OCI-M2 (cell line): ENCODE data around the gene PHF2.

ENCODE experiments used
- DNase-seq: peaks from one replicate; lab custom pipeline; 2025; ENCODE audit not compliant: unreplicated experiment; lab: John Stamatoyannopoulos, UW

PHF2 gene

DNA sequence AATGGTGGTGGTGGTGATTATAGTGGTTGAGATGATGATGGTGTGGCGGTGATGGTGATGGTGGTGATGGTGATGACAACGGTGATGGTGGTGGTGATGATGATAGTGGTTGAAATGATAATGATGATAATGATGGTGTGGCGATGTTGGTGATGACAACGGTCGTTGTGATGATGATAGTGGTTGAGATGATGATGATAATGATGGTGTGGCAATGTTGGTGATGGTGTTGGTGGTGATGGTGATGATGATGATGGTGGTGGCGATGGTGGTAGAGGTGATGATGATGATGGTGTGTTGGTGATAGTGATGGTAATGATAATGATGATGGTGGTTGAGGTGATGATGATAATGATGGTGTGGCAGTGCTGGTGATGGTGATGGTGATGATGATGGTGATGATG, 48.0 kb downstream of the PHF2 start:
- DNase-seq, result no peak

GRCh38 chr9:93624977-93625376, 48.6 kb downstream of the PHF2 start:
- no peak for DNase-seq

GRCh38 chr9:93629920-93630319, 53.5 kb downstream of the PHF2 start:
- DNase-seq, result no peak

DNA sequence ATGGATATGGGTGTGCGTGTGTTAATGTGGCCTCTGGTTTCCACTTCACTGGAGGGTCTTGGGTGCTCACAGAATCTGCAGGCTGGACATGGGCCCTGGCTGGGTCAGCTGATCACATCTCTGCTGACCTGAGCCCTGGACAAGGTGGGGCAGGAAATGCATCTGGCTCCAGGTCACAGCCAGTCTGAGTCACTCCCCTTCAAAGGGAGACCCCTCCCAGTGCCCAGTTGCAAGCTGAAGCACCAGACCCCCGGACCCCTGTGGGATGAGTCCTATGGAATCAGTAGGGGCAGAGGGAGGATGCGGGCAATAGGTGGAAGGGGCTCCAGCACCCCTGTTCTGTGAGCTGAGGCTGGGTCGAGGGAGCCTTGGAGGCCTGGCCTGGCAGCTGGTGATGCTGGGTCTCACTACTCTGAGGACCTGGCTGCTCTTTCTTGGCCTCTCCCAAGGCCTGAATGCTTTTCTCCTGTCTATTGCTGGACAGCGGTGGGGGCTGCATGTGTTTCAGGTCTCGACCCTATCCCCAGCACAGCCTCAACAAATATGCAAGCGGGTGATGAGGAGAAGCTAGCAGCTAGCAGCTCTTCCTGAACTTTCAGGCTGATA, 54.5 kb downstream of the PHF2 start:
- no peak for DNase-seq

DNA sequence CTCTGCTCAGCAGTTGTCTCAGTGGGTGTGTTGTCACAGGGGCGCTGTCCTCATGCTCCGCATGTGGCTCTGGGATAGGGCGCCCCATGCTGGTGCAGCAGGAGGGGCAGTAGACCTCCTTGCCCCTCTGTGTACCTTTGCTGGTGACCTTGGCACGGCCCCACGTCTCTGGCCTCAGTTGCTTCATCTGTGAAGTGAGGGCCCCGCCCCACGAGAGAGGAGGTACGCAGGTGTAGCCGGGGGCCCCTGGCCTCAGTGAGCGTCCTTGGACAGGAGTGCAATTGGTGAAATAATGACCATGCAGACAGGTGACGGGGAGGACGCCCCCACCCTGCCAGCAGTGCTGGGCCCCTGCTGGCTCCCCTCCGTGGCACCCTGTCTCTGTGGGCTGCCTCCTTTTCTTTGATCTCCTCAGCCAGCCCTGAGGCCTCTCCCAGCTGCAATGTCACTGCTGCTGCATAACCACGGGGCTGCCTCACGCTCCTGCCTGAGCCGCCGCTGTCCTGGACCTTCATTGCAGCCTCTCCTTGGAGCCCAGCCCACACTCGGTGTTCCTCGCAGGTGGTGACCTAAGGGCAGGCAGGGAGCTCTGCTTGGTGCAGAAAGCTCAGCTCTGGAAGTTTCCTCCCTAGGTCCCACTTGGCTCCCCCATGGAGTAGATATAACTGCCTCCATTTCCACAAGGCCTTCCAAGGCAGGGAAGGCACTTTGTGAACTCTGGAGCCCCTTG, 57.3 kb downstream of the PHF2 start:
- no peak for DNase-seq

DNA sequence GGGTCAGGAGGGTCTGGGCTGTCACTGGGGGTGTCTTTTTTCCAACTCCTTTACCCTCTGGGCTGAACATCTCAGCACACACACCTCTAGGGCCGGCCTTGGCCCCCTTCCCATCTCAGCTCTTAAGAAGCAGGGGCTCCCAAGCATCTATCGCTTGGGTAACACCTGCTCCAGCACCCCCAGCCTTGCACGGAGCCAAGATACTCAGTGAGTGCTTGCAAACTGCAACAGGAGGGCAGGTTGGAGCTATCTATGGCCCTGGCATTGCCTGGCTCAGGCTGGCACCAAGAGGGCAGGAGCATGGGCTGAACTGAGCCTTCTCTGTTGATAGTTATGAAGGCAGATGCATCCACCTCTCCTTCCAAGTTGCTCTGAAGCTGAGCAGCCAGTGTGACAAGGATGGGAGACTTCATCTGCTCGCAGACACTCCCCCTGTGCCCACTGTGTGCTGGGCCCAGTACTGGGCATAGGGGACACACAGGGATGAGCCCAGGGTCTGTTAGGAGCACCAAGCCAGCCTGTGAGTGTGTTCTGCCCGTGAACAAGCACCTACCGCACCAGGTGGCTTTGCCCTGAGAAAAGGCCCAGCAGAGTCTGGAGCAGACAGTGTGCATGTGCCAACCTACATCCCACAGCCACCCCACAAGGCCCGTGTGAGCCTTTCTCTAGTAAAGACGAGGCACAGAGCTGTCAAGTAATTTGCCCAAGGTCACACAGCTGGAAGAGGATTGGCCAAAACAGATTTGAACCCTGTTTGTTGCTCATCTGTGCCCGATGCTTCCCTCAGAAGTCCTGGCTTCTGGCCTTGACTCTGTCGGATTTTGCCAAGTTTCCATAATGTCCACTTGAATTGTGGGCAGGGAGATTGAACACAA, 58.2 kb downstream of the PHF2 start:
- DNase-seq, result no peak

DNA sequence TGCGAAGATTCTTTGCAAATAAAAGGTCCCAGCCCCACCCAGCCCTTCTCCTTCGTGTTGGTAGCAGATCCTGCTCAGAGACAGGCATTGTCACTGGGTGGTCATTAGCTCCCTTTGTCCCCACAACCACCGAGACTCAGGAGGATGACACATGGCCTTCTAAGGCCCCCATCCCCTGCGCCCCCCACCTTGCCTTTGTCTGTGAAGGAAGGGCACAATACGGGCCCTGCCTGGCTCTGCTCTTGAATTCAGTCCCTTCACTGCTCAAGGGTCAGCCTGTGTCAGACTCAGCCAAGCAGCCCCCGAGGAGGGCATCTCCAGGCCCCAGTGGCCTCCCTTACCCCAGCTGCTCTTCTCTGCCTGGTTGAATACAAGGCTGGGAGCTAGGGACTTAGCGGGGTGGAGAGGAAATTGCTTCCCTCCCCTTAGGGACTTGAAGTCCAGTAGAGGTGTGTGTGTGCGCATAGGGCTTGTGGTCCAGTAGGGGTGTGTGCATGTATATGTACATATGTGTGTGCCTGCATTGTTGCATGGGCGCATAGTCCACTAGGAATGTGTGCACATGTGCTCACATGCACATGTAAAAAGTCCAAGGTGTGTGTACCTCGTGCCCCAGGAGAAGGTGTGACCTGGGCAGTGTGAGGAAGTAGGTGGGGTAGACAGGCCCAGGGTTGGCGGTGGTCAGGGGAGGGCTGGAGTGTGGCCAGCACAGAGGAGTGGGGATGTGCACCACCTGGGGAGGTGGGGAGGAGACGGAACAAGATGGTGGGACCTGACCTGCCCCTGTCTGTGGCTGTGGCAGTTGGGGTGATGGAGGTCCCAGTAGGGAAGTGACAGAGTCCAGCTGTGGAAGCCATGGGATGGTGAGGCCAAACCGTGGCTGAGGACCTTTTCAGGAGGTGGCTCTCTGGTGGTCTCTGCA, 59.1 kb downstream of the PHF2 start:
- DNase-seq, result no peak

- no peak for DNase-seq
Measured at GRCh38 chr9:93636172-93636661, 59.8 kb downstream of the PHF2 start.

GRCh38 chr9:93636667-93637066, 60.3 kb downstream of the PHF2 start:
- no peak for DNase-seq

- DNase-seq, result no peak
Measured at GRCh38 chr9:93637886-93638285, 61.5 kb downstream of the PHF2 start.

DNA sequence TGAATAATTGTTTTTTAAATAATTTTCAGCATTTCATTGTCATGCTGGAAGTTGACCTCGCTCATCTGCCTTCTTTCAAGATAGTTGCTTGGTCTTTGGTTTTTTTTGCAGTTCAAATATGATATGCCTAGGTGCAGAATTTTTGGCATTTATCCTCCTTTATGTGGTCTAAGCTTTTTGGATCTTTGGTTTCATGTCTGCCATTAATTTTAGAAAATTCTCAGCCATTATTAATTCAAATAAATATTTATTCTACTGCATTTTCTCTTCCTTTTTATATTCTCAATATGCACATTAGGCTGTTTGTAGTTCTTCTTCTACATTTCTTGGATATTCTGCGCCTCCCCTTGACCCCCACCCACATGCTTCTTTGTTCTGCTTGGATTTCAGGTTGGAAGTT, 63.6 kb downstream of the PHF2 start:
- no peak for DNase-seq

- no peak for DNase-seq
Measured at GRCh38 chr9:93642961-93643360, 66.6 kb downstream of the PHF2 start.

GRCh38 chr9:93644397-93645088, 68.2 kb downstream of the PHF2 start:
- DNase-seq, result no peak

DNA sequence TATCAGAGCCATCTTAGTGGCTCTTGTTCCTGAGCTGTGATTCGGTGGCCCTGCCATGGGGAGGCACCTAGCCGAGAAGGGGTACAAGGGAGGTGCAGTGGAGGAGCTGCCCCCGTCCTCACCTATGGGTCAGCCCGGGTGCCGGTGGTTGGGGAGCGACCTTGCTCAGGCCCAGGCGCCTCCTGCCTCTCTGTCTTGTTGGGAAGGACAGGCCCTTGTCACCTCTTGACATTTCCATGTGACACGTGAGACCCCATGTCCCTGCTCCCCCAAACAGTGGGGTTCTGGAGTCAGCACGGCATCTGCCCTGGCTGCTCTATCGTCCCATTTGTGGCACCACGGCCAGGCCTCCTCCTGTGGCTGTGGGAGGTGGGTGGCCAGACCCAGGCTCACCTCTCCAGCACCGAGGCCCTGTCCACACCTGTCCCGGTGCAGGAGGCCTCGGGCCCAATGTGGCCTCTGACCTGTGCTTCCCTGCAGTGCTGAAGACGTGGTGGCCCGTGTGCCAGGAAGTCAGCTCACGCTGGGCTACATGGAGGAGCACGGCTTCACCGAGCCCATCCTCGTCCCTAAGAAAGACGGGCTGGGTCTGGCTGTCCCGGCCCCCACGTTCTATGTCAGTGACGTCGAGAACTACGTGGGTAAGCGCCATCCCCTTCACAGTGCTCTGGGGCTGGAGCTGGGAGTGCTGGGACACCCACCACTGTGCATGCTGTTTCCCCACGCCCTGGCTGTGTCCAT, 68.9 kb downstream of the PHF2 start:
- no peak for DNase-seq

GRCh38 chr9:93645921-93646639, 69.7 kb downstream of the PHF2 start:
- DNase-seq, result no peak

- no peak for DNase-seq
Measured at GRCh38 chr9:93646640-93647178, 70.3 kb downstream of the PHF2 start.

DNA sequence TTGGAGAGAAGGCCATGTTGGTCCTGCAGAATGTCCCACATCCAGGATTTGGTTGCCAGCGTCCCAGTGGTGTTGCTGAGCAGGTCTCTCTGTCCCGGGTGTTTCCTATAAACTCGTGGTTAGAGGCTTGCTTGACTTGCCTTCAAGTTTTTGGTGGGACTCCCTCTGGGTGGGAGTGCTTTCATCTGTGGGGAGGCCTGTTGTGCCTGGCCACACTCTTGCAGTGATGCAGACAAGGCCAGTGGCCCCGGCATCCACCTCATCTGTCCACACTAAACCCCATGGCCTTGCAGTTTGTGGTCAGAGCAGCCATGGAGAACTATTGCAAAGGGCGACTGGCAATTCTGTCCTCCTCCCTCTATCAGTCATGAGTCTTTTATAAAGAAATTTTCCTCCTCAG, 71.8 kb downstream of the PHF2 start:
- no peak for DNase-seq

GRCh38 chr9:93648836-93649235, 72.5 kb downstream of the PHF2 start:
- no peak for DNase-seq
